ENCODE data around the gene FCAR.
"Not testable (repeated sequence)": the region's sequence is repeated elsewhere in the genome, so short reads cannot be mapped to it uniquely, and the experiment has no call there.

FCAR gene

GRCh38 chr19:54928299-54928698 lies 54.3 kb downstream of the FCAR start:
- DNase-seq (ENCODE audit: insufficient read length): no peak
- FAIRE-seq: no peak
- TF ChIP-seq POLR2A (IDR thresholded peaks at IDR 0.05; ENCODE audit: low read depth, low read length): no peak
- TF ChIP-seq TAF1 (IDR thresholded peaks at IDR 0.05; ENCODE audit: borderline replicate concordance, low read depth, low read length): no peak
- TF ChIP-seq POLR2AphosphoS5 (IDR thresholded peaks at IDR 0.05; ENCODE audit: low read depth, low read length): no peak

DNA sequence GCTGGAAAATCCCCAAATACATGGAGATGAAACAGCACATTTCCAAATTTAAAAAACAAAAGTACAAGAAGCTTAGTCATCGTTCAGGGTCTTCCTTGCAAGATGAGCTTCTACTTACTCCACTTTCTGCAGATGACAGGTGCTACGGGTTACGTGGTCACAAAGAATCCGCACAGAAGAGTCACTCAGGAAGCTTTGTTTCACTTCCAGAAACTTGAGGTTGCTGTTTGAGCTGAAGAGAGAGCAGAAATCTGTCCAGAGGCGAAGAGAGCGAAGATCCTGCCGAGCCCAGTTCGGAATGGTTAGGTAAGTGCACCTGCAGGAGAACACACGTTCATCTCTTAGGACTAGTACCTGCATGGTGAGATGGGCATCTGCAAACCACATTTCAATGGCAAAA lies 63.9 kb downstream of the FCAR start:
- no peak for TF ChIP-seq POLR2AphosphoS5 (IDR thresholded peaks at IDR 0.05; ENCODE audit: low read depth, low read length)
- no peak for TF ChIP-seq POLR2A (IDR thresholded peaks at IDR 0.05; ENCODE audit: low read depth, low read length)
- TF ChIP-seq TAF1 (IDR thresholded peaks at IDR 0.05; ENCODE audit: borderline replicate concordance, low read depth, low read length): no peak
- FAIRE-seq: no peak
- peak; percentile 35 for DNase-seq (ENCODE audit: insufficient read length)

- no peak for FAIRE-seq
- no peak for TF ChIP-seq TAF1 (IDR thresholded peaks at IDR 0.05; ENCODE audit: borderline replicate concordance, low read depth, low read length)
- TF ChIP-seq POLR2AphosphoS5 (IDR thresholded peaks at IDR 0.05; ENCODE audit: low read depth, low read length): no peak
- TF ChIP-seq POLR2A (IDR thresholded peaks at IDR 0.05; ENCODE audit: low read depth, low read length): no peak
Observed at GRCh38 chr19:54938906-54939305, 64.9 kb downstream of the FCAR start.

GRCh38 chr19:54939538-54939937 lies 65.5 kb downstream of the FCAR start:
- DNase-seq (ENCODE audit: insufficient read length); FAIRE-seq: not testable (repeated sequence)

More at GRCh38 chr19:54938906-54939305, 64.9 kb downstream of the FCAR start:
- DNase-seq (ENCODE audit: insufficient read length): no peak

All from GM12892 (cell line).